ENCODE data around the gene GPC6. TPM values are rescaled to one million over a fixed set of nuclear protein-coding genes. Genes with fewer than 3 reads are reported as not detected.

GPC6 gene
- total and polyA plus RNA-seq, 4 donors = 5.9 to 29.1 (median 18.2) TPM

DNA sequence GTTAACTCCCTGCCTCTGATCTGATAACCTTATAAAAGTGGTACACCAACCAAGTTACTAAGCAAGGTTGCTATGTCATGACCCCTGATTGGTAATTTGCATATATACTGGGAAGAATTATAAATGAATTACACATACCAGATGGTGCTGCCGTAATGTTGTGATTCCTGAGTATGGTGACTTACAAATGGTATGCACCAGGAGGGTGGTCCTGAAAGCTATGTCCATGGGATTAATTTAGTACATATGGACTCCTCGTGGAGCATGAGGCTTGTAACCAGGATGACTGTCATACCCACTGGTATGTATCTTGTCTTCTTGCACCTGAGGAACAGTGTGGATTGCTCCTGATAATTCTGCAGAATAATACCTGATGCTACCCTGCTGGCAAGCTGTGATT, 240.6 kb downstream of the GPC6 start:
- no peak for TF ChIP-seq TAF1 (conservative IDR thresholded peaks at IDR 0.05)
- TF ChIP-seq RXRA (IDR thresholded peaks at IDR 0.05) = no peak
- TF ChIP-seq SP1 (IDR thresholded peaks at IDR 0.05) = no peak
- TF ChIP-seq JUND (IDR thresholded peaks at IDR 0.05) = no peak
- no peak for TF ChIP-seq EGR1 (IDR thresholded peaks at IDR 0.05; ENCODE audit: low read depth in 2 of 2)
- no peak for TF ChIP-seq GABPA (IDR thresholded peaks at IDR 0.05 in 1 of 2, conservative IDR thresholded peaks at IDR 0.05 in 1 of 2)
- TF ChIP-seq, protein P1, sequence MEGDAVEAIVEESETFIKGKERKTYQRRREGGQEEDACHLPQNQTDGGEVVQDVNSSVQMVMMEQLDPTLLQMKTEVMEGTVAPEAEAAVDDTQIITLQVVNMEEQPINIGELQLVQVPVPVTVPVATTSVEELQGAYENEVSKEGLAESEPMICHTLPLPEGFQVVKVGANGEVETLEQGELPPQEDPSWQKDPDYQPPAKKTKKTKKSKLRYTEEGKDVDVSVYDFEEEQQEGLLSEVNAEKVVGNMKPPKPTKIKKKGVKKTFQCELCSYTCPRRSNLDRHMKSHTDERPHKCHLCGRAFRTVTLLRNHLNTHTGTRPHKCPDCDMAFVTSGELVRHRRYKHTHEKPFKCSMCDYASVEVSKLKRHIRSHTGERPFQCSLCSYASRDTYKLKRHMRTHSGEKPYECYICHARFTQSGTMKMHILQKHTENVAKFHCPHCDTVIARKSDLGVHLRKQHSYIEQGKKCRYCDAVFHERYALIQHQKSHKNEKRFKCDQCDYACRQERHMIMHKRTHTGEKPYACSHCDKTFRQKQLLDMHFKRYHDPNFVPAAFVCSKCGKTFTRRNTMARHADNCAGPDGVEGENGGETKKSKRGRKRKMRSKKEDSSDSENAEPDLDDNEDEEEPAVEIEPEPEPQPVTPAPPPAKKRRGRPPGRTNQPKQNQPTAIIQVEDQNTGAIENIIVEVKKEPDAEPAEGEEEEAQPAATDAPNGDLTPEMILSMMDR (IDR thresholded peaks at IDR 0.05; ENCODE audit: low read depth, low read length, missing input control) = no peak
- no peak for TF ChIP-seq FOXA2 (IDR thresholded peaks at IDR 0.05)
- TF ChIP-seq HNF4A (conservative IDR thresholded peaks at IDR 0.05) = no peak
- TF ChIP-seq, protein P2, sequence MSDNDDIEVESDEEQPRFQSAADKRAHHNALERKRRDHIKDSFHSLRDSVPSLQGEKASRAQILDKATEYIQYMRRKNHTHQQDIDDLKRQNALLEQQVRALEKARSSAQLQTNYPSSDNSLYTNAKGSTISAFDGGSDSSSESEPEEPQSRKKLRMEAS (IDR thresholded peaks at IDR 0.05) = no peak
- WGBS = 91% methylated on average over 2 of the region's 2 CpGs
- no peak overlapping the region for H3K4me3 ChIP-seq (ENCODE audit: low read depth in 1 of 3, low read length in 3 of 3)
- no peaks in the 10 kb centered on the region for H3K36me3 ChIP-seq (ENCODE audit: control insufficient read depth in 4 of 4, insufficient read depth in 3 of 4, low read depth in 1 of 4, low read length in 3 of 4)
- H3K9me3 ChIP-seq (ENCODE audit: control insufficient read depth in 4 of 4, low read length in 3 of 4) = peaks cover 0 to 11% (median 0%) of the 10 kb centered on the region in 4 donors
- H3K27me3 ChIP-seq (ENCODE audit: control insufficient read depth in 4 of 4, insufficient read depth in 4 of 4, low read length in 3 of 4) = no peaks in the 10 kb centered on the region
- no peaks in the 10 kb centered on the region for H3K4me1 ChIP-seq (ENCODE audit: control insufficient read depth in 4 of 4, insufficient read depth in 4 of 4, low read length in 3 of 4)
- no peak for DNase-seq (ENCODE audit: low spot score)
- no peak overlapping the region for H3K27ac ChIP-seq (ENCODE audit: low read depth in 1 of 2, low read length in 2 of 2)
- no peak overlapping the region for H3K9ac ChIP-seq (ENCODE audit: low read depth in 1 of 2, low read length in 2 of 2)

DNA sequence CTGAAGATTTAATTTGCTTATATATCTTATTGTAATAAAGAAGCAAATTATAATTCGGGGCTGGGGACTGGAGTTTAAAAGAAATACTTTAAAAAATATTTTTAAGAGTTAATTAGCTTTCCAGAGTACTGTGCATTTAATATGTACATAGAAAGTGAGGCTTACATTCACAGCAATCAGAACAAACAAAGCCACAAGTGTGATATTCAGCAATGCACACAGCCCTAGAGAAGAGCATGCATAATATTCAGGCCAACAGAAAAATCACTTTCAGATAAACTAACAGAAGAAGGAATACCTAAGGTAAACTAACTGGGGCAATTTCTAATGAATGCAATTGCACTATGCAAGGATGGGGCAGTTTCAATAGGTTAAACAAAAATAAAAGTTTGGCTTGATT, 241.8 kb downstream of the GPC6 start:
- no peak for DNase-seq (ENCODE audit: low spot score)
- Histone ChIP-seq H3K36me3 (ENCODE audit: control insufficient read depth in 4 of 4, insufficient read depth in 3 of 4, low read depth in 1 of 4, low read length in 3 of 4) (no peaks in the 10 kb centered on the region), H3K9ac (ENCODE audit: low read depth in 1 of 2, low read length in 2 of 2) (no peak overlapping the region), H3K4me3 (ENCODE audit: low read depth in 1 of 3, low read length in 3 of 3) (no peak overlapping the region), H3K27me3 (ENCODE audit: control insufficient read depth in 4 of 4, insufficient read depth in 4 of 4, low read length in 3 of 4) (no peaks in the 10 kb centered on the region), H3K27ac (ENCODE audit: low read depth in 1 of 2, low read length in 2 of 2) (no peak overlapping the region), H3K9me3 (ENCODE audit: control insufficient read depth in 4 of 4, low read length in 3 of 4) (peaks cover 0 to 11% (median 0%) of the 10 kb centered on the region in 4 donors), H3K4me1 (ENCODE audit: control insufficient read depth in 4 of 4, insufficient read depth in 4 of 4, low read length in 3 of 4) (no peaks in the 10 kb centered on the region)
- 79% methylated on average over 1 of the region's 1 CpG for WGBS
- TF ChIP-seq GABPA (IDR thresholded peaks at IDR 0.05 in 1 of 2, conservative IDR thresholded peaks at IDR 0.05 in 1 of 2) (no peak), EGR1 (IDR thresholded peaks at IDR 0.05; ENCODE audit: low read depth in 2 of 2) (no peak), RAD21 (IDR thresholded peaks at IDR 0.05) (no peak), FOXA1 (IDR thresholded peaks at IDR 0.05) (no peak), SP1 (IDR thresholded peaks at IDR 0.05) (no peak), FOXA2 (IDR thresholded peaks at IDR 0.05) (no peak), YY1 (IDR thresholded peaks at IDR 0.05) (no peak), RXRA (IDR thresholded peaks at IDR 0.05) (no peak), HNF4G (IDR thresholded peaks at IDR 0.05) (no peak), TAF1 (conservative IDR thresholded peaks at IDR 0.05) (no peak)
- TF ChIP-seq, protein P3, sequence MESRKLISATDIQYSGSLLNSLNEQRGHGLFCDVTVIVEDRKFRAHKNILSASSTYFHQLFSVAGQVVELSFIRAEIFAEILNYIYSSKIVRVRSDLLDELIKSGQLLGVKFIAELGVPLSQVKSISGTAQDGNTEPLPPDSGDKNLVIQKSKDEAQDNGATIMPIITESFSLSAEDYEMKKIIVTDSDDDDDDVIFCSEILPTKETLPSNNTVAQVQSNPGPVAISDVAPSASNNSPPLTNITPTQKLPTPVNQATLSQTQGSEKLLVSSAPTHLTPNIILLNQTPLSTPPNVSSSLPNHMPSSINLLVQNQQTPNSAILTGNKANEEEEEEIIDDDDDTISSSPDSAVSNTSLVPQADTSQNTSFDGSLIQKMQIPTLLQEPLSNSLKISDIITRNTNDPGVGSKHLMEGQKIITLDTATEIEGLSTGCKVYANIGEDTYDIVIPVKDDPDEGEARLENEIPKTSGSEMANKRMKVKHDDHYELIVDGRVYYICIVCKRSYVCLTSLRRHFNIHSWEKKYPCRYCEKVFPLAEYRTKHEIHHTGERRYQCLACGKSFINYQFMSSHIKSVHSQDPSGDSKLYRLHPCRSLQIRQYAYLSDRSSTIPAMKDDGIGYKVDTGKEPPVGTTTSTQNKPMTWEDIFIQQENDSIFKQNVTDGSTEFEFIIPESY (IDR thresholded peaks at IDR 0.05) = no peak
- TF ChIP-seq, protein P4, sequence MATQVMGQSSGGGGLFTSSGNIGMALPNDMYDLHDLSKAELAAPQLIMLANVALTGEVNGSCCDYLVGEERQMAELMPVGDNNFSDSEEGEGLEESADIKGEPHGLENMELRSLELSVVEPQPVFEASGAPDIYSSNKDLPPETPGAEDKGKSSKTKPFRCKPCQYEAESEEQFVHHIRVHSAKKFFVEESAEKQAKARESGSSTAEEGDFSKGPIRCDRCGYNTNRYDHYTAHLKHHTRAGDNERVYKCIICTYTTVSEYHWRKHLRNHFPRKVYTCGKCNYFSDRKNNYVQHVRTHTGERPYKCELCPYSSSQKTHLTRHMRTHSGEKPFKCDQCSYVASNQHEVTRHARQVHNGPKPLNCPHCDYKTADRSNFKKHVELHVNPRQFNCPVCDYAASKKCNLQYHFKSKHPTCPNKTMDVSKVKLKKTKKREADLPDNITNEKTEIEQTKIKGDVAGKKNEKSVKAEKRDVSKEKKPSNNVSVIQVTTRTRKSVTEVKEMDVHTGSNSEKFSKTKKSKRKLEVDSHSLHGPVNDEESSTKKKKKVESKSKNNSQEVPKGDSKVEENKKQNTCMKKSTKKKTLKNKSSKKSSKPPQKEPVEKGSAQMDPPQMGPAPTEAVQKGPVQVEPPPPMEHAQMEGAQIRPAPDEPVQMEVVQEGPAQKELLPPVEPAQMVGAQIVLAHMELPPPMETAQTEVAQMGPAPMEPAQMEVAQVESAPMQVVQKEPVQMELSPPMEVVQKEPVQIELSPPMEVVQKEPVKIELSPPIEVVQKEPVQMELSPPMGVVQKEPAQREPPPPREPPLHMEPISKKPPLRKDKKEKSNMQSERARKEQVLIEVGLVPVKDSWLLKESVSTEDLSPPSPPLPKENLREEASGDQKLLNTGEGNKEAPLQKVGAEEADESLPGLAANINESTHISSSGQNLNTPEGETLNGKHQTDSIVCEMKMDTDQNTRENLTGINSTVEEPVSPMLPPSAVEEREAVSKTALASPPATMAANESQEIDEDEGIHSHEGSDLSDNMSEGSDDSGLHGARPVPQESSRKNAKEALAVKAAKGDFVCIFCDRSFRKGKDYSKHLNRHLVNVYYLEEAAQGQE (IDR thresholded peaks at IDR 0.05) = no peak
- TF ChIP-seq, protein P2 (IDR thresholded peaks at IDR 0.05) = no peak
- TF ChIP-seq, protein P5, sequence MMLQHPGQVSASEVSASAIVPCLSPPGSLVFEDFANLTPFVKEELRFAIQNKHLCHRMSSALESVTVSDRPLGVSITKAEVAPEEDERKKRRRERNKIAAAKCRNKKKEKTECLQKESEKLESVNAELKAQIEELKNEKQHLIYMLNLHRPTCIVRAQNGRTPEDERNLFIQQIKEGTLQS (IDR thresholded peaks at IDR 0.05) = no peak

Data from liver (tissue), 9 donors.